Measurements from ENCODE around the gene GALNT10. TPM values are rescaled to one million over a fixed set of nuclear protein-coding genes. Genes with fewer than 3 reads are reported as not detected.
A peak's percentile ranks its signal among the peaks of the same experiment; 100 is the strongest.

GALNT10 gene
- total RNA-seq, 4 donors from 2014 or later = 5.7 to 25.2 (median 9.7) TPM

GRCh38 chr5:154422298-154422697 is 231.8 kb downstream of the GALNT10 start:
- 75 to 88% methylated on average over 2 of the region's 2 CpGs for WGBS, 2 donors
- intact Hi-C loops (cut with DNase I; ENCODE audit: low total_unique reads) = no loop called here
- H3K4me3 ChIP-seq (ENCODE audit: low read depth, poor library complexity, severe bottlenecking) = no peak overlapping the region
- no peak for DNase-seq (ENCODE audit: low spot score in 2 of 2)
- TF ChIP-seq, protein P1, sequence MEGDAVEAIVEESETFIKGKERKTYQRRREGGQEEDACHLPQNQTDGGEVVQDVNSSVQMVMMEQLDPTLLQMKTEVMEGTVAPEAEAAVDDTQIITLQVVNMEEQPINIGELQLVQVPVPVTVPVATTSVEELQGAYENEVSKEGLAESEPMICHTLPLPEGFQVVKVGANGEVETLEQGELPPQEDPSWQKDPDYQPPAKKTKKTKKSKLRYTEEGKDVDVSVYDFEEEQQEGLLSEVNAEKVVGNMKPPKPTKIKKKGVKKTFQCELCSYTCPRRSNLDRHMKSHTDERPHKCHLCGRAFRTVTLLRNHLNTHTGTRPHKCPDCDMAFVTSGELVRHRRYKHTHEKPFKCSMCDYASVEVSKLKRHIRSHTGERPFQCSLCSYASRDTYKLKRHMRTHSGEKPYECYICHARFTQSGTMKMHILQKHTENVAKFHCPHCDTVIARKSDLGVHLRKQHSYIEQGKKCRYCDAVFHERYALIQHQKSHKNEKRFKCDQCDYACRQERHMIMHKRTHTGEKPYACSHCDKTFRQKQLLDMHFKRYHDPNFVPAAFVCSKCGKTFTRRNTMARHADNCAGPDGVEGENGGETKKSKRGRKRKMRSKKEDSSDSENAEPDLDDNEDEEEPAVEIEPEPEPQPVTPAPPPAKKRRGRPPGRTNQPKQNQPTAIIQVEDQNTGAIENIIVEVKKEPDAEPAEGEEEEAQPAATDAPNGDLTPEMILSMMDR (IDR thresholded peaks at IDR 0.05) = no peak
- TF ChIP-seq POLR2A (IDR thresholded peaks at IDR 0.05) = no peak

GRCh38 chr5:154428208-154428607 is 237.7 kb downstream of the GALNT10 start:
- WGBS, 2 donors = 98 to 99% methylated on average over 3 of the region's 3 CpGs
- intact Hi-C loops (cut with DNase I; ENCODE audit: low total_unique reads) = no loop called here
- TF ChIP-seq, protein P1 (IDR thresholded peaks at IDR 0.05) = no peak
- no peak for TF ChIP-seq POLR2A (IDR thresholded peaks at IDR 0.05)
- DNase-seq (ENCODE audit: low spot score in 2 of 2) = no peak
- no peak overlapping the region for H3K4me3 ChIP-seq (ENCODE audit: low read depth, poor library complexity, severe bottlenecking)

DNA sequence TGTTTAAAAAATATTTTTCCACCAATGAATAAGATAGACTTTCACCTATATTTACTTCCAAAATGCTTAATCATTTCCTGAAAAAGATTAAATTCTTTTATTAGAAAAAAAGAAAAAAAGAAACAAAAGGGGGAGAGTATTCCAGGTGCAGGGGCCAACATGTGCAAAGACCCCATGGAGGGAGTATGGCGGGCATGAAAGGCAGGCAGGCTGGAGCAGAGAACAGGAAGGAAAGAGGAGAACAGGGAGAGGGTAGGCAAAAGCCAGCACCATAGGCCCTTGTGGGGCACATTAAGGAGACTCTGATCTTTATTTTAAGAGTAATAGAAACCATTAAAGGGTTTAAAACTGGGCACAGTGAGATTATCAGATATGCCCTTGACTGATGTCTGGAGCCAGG is 238.8 kb downstream of the GALNT10 start:
- 93 to 97% methylated on average over 1 of the region's 1 CpG for WGBS, 2 donors
- no peak for TF ChIP-seq POLR2A (IDR thresholded peaks at IDR 0.05)
- TF ChIP-seq, protein P1 (IDR thresholded peaks at IDR 0.05) = no peak
- intact Hi-C loops (cut with DNase I; ENCODE audit: low total_unique reads) = no loop called here
- DNase-seq (ENCODE audit: low spot score in 2 of 2) = peak in 1 of 2 donors; percentile 57
- no peak overlapping the region for H3K4me3 ChIP-seq (ENCODE audit: low read depth, poor library complexity, severe bottlenecking)

GRCh38 chr5:154430466-154430865 is 239.9 kb downstream of the GALNT10 start:
- DNase-seq (ENCODE audit: low spot score in 2 of 2) = peak in 1 of 2 donors; percentile 63
- H3K4me3 ChIP-seq (ENCODE audit: low read depth, poor library complexity, severe bottlenecking) = no peak overlapping the region
- 67% methylated on average over 4 of the region's 4 CpGs for WGBS, 2 donors
- TF ChIP-seq, protein P1 (IDR thresholded peaks at IDR 0.05) = no peak
- TF ChIP-seq POLR2A (IDR thresholded peaks at IDR 0.05) = no peak
- intact Hi-C loops (cut with DNase I; ENCODE audit: low total_unique reads) = no loop called here

- TF ChIP-seq POLR2A (IDR thresholded peaks at IDR 0.05) = no peak
- TF ChIP-seq, protein P1 (IDR thresholded peaks at IDR 0.05) = no peak
- intact Hi-C loops (cut with DNase I; ENCODE audit: low total_unique reads) = no loop called here
- 82 to 86% methylated on average over 4 of the region's 4 CpGs for WGBS, 2 donors
- peak in 1 of 2 donors; percentile 36 for DNase-seq (ENCODE audit: low spot score in 2 of 2)
- H3K4me3 ChIP-seq (ENCODE audit: low read depth, poor library complexity, severe bottlenecking) = no peak overlapping the region
Measured at GRCh38 chr5:154430961-154431630, 240.6 kb downstream of the GALNT10 start.

DNA sequence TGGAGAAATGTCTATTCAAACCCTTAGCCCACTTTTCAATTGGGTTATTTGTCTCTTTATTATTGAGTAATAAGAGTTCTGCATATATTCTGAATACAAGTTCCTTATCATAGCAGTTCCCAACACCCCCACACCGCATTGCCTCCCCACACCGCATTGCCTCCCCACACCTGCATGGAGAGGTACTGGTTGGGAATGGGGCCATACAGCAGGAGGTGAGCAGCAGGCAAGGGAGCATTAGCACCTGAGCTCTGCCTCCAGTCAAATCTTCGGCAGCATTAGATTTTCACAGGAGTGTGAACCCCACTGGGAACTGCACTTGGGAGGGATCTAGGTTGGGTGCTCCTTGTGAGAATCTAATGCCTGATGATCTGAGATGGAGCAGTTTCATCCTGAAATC is 244.7 kb downstream of the GALNT10 start:
- intact Hi-C loops (cut with DNase I; ENCODE audit: low total_unique reads) = no loop called here
- no peak overlapping the region for H3K4me3 ChIP-seq (ENCODE audit: low read depth, poor library complexity, severe bottlenecking)
- WGBS, 2 donors = 97 to 98% methylated on average over 3 of the region's 3 CpGs
- TF ChIP-seq, protein P1 (IDR thresholded peaks at IDR 0.05) = no peak
- TF ChIP-seq POLR2A (IDR thresholded peaks at IDR 0.05) = no peak
- DNase-seq (ENCODE audit: low spot score in 2 of 2) = peak in 1 of 2 donors; percentile 76

All from lower leg skin (tissue), 4 donors.